ENCODE data around the gene RYR3.

- TF ChIP-seq CTCF (IDR thresholded peaks at IDR 0.05) (no peak), POLR2A (IDR thresholded peaks at IDR 0.05) (no peak)
Observed at GRCh38 chr15:33623010-33623409, 312.2 kb downstream of the RYR3 start.
